Activated naive CD4-positive, alpha-beta T cell treated with anti-CD3 and anti-CD28 coated beads for 36 hours (primary cell): ENCODE measurements around the gene KRT6C. TPM values are rescaled to one million over a fixed set of nuclear protein-coding genes. Genes with fewer than 3 reads are reported as not detected.

Experiments used
- CTCF ChIA-PET: fragments of 350-600 bp; sonication (Branson Sonifier 250); formaldehyde crosslinking; loops from one replicate; lab custom pipeline; 2021; ENCODE audit warnings: antibody characterized with exemption; lab: Charles Lee
- DNase-seq: peaks from one replicate; pipeline ENCODE4 v3.0.0-alpha.2; 2020
- H3K27ac Mint-ChIP-seq: one replicate; pipeline ENCODE4 v1.8.0; 2021; ENCODE audit warnings: mild to moderate bottlenecking, mixed read lengths
- H3K27me3 Mint-ChIP-seq: one replicate; pipeline ENCODE4 v1.8.0; 2021; ENCODE audit warnings: low read depth, mixed read lengths
- H3K36me3 Mint-ChIP-seq: one replicate; pipeline ENCODE4 v1.8.0; 2021; ENCODE audit warnings: low read depth, mixed read lengths
- H3K4me1 Mint-ChIP-seq: one replicate; pipeline ENCODE4 v1.8.0; 2021; ENCODE audit warnings: low read depth, mixed read lengths
- H3K4me3 Mint-ChIP-seq: one replicate; pipeline ENCODE4 v1.8.0; 2021; ENCODE audit warnings: mild to moderate bottlenecking, moderate library complexity, mixed read lengths
- H3K9me3 Mint-ChIP-seq: one replicate; pipeline ENCODE4 v1.8.0; 2021; ENCODE audit warnings: mixed read lengths
- intact Hi-C: fragments of 100-400 bp; cut with micrococcal nuclease; formaldehyde crosslinking; loops from one replicate; pipeline ENCODE4 v1.15.1; 2023
- total RNA-seq, 2 experiments: library from RNA; stranded (reverse); gene quantifications; one replicate each; pipeline ENCODE4 v1.2.3, GENCODE V29; 2021

Gene KRT6C
- total RNA-seq, 2 experiments from 2014 or later = not detected

- Mint-ChIP-seq H3K36me3 (no peaks in the 10 kb centered on the region), H3K27ac (no peak overlapping the region), H3K27me3 (peaks cover 2% of the 10 kb centered on the region), H3K4me1 (no peaks in the 10 kb centered on the region), H3K4me3 (no peak overlapping the region), H3K9me3 (no peaks in the 10 kb centered on the region)
- CTCF ChIA-PET = interaction anchor here (0.6 kb wide), 1 partner anchor 62 kb away, joined by 3 read pairs; no protein-coding TSS in a partner anchor
- intact Hi-C loops = no loop called here
- DNase-seq = no peak
Measured at GRCh38 chr12:52423661-52424500, 49.7 kb downstream of the KRT6C start.

DNA sequence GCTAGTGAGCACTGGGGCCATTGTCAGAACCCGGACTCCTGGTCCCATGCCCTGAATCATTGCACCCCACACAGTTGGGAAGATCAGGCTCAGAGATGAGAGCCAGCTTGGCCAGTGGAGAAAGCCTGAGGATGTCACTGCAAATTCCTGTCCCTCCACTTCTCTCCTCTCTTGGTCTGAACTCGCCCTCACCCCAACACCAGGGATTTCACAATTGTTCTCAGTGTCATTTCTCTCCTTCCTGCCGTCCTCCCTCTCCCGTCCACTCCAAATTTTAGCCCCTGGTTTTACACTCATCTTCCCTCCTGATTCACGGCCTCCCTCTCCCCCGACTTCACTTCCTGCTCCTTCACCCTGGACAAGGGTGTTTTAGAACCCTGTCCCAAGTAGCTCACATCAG, 50.6 kb downstream of the KRT6C start:
- DNase-seq = no peak
- no peak overlapping the region for H3K27ac Mint-ChIP-seq
- H3K4me1 Mint-ChIP-seq = no peaks in the 10 kb centered on the region
- no peaks in the 10 kb centered on the region for H3K36me3 Mint-ChIP-seq
- CTCF ChIA-PET = interaction anchor here (0.6 to 1.0 kb wide), 2 partner anchors 61 to 462 kb away, joined by 3 read pairs; no protein-coding TSS in a partner anchor
- no peaks in the 10 kb centered on the region for H3K9me3 Mint-ChIP-seq
- H3K4me3 Mint-ChIP-seq = no peak overlapping the region
- intact Hi-C loops = no loop called here
- no peaks in the 10 kb centered on the region for H3K27me3 Mint-ChIP-seq

DNA sequence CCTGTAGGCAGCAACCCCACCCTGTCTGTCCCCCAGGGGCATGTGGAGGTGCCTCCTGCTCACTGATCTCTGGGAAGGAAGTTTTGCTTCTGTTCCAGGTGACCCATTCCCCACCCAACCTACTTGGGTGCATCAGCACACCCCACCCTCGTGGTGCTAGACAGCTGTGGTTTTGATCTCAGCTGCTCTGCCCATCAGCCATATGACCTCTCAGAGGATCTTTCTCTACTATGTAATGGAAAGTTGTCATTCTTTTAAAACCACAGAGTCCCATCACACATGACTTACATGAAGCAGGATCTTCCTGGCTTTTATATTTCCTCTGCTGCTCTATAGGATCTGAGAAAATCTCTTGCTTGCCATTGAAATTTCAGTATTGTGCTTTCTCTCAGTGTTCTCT, 53.9 kb downstream of the KRT6C start:
- Mint-ChIP-seq H3K4me1 (no peaks in the 10 kb centered on the region), H3K27ac (no peak overlapping the region), H3K36me3 (no peaks in the 10 kb centered on the region), H3K27me3 (no peaks in the 10 kb centered on the region), H3K4me3 (no peak overlapping the region), H3K9me3 (no peaks in the 10 kb centered on the region)
- DNase-seq = no peak
- CTCF ChIA-PET = no interaction called here
- intact Hi-C loops = no loop called here

DNA sequence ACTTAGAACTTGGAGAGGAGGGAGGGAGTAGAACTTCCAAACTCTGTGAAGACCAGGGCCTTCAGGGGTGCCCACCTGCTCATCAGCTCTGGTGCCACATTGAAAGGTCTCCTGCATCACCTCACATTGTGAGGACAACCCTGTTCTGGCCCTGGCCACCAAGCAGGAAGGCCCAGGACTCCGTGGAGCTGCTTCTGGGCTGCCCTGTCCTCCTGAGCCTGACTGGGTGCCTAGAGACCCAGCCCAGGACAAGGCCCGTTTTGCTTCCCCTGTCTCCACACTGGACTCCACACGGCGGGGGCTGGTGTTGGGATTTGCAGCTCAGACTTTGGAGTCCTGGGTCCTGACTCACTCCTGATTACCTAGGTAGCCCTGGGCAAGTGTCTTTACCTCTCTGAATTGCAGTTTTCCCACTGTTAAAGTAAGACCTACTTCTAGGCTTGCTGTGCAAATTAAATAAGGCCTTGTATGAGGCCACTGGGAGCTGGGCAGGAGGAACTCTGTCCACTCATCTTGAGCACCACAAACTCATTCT, 55.0 kb downstream of the KRT6C start:
- Mint-ChIP-seq H3K36me3 (no peaks in the 10 kb centered on the region), H3K27ac (no peak overlapping the region), H3K27me3 (no peaks in the 10 kb centered on the region), H3K4me1 (no peaks in the 10 kb centered on the region), H3K4me3 (no peak overlapping the region), H3K9me3 (no peaks in the 10 kb centered on the region)
- DNase-seq = no peak
- CTCF ChIA-PET = interaction anchor here (0.7 kb wide), 1 partner anchor 471 kb away, joined by 3 read pairs; no protein-coding TSS in a partner anchor
- intact Hi-C loops = no loop called here

Other genes starting within 250 kb of the KRT6C start
- gene KRT7, start 240.6 kb downstream of the KRT6C start, total RNA-seq = 1 to 10 TPM; 1.9 to 3.4 TPM
- gene KRT86, start 199.2 kb downstream of the KRT6C start, total RNA-seq = under 1 TPM in 1 of 2 experiments, not detected in 1; 0.15 TPM
- not detected for gene KRT81, start 182.3 kb downstream of the KRT6C start, total RNA-seq
- not detected for gene KRT83, start 152.4 kb downstream of the KRT6C start, total RNA-seq
- not detected for gene KRT85, start 106.3 kb downstream of the KRT6C start, total RNA-seq
- not detected for gene KRT84, start 88.2 kb downstream of the KRT6C start, total RNA-seq
- gene KRT82, start 67.5 kb downstream of the KRT6C start, total RNA-seq = not detected
- not detected for gene KRT75, start 39.4 kb downstream of the KRT6C start, total RNA-seq
- not detected for gene KRT6B, start 21.7 kb downstream of the KRT6C start, total RNA-seq
- not detected for gene KRT6A, start 19.5 kb upstream of the KRT6C start, total RNA-seq
- not detected for gene KRT5, start 46.6 kb upstream of the KRT6C start, total RNA-seq
- gene KRT71, start 79.3 kb upstream of the KRT6C start, total RNA-seq = not detected
- gene KRT74, start 100.0 kb upstream of the KRT6C start, total RNA-seq = not detected
- gene KRT72, start 127.7 kb upstream of the KRT6C start, total RNA-seq = 1 to 10 TPM; 2.3 TPM
- gene KRT73, start 144.8 kb upstream of the KRT6C start, total RNA-seq = 1 to 10 TPM; 1.4 to 2.1 TPM
- gene KRT2, start 178.4 kb upstream of the KRT6C start, total RNA-seq = not detected
- gene KRT1, start 206.6 kb upstream of the KRT6C start, total RNA-seq = not detected
- gene KRT77, start 229.7 kb upstream of the KRT6C start, total RNA-seq = not detected